ENCODE results near the gene CD46.

DNA sequence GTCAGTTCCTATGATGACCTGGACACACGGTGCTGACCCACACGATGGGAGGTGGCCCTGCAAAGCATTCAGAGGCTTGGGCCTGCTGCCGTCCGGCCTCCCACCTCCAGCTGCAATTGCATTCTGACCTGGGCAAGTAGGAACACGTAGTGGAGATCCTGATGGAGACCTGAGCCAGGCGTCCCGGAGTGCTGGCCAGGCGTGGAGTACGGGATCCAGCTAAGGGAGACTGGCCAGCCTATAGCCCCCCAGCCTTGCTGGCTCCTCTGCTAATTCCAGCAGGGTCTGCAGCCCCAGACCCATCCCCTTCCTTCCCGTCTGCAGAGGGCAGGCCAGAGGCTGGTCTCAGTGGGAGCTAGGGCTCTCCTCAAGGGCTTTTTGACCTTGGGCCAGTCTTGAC lies 11.2 kb downstream of the CD46 start:
- no peak for TF ChIP-seq CTCF (IDR thresholded peaks at IDR 0.05)
- no peak for TF ChIP-seq POLR2A (IDR thresholded peaks at IDR 0.05)
- TF ChIP-seq POLR2AphosphoS5 (IDR thresholded peaks at IDR 0.05): no peak
- TF ChIP-seq EP300 (IDR thresholded peaks at IDR 0.05): no peak
